HG03045 (cell line): Measurements from ENCODE around the gene TMEM132D.

Experiments used
- ATAC-seq: cut with Tn5 transposase; IDR thresholded peaks from one replicate; pipeline ENCODE4 v1.9.1; 2021; ENCODE audit warnings: mild to moderate bottlenecking, moderate library complexity; ENCODE audit not compliant: unreplicated experiment

The TMEM132D gene

DNA sequence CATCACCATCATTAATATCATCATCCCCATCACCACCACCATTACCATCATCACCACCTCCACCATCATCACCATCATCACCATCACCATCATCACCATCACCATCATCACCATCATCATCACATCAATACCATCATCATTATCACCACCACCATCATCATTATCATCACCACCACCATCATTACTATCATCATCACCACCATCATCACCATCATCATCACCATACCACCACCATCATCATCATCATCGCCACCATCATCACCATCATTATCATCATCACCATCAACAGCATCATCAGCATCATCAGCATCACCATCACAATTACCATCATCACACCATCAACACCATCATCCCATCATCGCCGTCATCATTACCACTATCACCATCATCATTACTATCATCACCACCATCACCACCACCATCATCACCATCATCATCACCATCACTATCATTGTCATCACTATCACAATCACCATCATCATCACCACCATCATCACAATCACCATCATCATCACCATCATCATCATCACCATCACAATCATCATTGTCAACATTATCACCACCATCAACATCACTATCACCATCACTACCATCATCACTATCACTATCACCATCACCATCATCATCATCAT lies 767.0 kb downstream of the TMEM132D start:
- ATAC-seq, result no peak

DNA sequence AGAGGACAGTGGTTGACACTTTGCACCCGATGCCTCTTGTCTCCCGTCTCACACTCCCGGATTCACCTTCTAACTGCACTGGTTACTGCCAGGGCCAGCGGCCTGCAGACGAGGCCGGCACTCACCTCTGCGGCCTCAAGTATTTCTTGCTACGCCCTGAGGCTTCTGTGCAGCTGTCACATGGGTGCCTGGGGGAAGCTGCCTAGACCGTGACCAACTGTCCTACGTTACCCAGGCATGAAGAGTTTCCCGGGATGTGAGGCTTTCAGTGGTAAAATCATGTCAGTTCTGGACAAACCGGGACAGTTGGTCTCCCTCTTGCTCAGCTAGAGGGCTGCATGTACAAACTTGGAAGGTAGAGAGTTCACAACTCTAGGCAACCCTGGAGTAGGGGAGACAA lies 776.1 kb downstream of the TMEM132D start:
- no peak for ATAC-seq

DNA sequence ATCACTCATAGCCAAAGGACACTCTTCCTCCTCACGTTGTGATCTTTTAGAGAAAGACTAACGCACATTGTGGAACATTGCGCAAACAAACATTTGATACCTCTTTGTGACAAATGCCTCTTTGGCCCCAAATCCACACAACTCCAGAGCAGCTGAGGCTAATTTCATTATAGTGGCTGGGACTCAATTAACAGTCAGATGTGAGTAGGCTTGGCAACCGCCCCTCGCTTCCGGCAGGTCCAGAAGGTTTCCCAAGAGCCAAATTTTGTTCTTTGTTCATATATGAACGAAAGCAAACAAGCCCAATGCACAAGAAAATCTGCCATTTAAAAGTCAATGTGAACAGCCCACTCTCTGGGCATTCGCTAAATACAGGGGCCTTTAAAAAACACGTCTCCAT lies 776.6 kb downstream of the TMEM132D start:
- no peak for ATAC-seq

DNA sequence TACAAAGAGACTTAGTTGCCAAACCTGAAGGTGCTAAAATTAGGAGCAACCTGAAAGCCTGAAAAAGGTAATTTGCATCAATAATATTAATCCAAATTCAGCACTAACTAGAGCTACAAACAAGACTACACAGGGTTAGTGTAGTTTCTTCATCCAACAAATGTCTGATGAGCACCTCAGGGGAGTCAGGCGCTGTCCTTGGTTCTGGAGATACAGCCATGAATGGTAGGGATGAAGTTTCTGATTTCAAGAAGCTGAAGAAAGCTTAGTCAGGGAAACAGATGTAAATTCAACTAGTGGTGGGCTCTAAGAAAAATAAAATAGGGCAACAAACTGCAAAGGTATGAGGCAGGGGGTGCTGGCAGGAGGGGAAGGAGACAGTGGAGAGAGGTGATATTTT lies 784.3 kb downstream of the TMEM132D start:
- ATAC-seq, result no peak

DNA sequence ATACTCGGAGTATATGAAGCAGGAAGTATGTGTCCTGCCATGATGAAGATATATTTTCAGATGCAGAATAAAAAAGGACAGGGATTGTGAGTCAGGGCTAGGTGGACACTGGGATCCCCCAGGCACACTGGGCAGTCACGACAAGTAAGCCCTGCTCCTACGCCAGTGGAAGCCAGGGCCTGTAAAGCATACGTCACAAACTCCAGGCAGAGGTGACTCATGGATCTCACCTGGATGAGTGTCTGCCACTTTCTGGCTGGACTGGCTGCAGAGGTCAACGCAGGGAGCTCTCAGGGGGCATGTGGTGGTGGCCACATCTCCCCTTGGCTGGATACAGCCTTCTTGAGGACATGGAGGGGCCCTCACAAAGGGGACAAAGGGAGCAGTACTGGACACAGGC lies 788.3 kb downstream of the TMEM132D start:
- no peak for ATAC-seq

DNA sequence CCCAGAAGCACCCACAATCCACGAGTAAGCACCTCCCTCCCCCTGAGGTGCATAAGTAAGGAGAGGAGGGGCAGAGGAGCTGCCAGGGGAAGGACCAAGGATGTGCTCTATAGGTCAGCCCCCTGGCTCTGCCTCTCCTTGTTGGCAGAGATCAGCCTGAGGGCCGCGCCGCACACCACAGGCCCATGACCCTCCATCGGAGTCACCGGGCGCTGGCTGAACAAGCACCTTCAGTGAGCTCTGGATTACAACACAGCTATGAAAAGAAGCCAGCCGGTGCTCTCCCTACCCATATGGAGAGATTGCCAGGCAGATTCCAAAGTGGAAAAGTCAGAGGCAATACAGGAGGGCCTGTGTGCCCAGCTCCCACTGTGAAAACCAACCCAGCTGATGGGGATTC lies 793.2 kb downstream of the TMEM132D start:
- ATAC-seq, result no peak

DNA sequence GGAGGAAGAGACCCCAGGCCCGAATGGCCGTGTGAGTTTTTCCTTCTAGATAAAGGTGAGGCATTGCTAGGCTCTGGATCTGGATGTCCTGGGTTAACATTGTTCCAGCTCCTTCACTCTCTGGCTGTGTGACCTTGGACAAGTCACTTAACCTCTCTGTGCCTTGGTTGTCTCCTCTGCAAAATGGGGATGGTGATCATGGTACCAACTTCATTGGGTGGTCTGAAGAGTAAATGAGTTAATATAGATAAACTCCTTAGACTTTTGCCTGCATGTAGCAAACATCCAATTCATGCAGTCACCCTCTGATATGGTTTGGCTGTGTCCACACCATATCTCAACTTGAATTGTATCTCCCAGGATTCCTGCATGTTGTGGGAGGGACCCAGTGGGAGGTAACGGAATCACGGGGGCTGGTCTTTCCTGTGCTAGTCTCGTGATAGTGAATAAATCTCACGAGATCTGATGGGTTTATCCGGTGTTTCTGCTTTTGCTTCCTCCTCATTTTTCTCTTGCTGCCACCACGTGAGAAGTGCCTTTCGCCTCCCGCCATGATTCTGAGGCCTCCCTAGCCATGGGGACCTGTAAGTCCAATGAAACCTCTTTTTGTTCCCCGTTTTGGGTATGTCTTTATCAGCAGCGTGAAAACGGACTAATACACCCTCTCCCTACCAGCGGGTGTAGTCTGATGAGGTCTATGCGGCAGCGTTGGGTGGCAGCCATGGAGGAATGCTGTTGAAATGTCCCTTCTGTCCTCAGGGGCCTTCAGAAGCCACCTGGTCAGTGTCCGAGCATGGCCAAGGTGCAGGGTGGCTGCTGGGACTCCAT lies 794.4 kb downstream of the TMEM132D start:
- ATAC-seq, result no peak

DNA sequence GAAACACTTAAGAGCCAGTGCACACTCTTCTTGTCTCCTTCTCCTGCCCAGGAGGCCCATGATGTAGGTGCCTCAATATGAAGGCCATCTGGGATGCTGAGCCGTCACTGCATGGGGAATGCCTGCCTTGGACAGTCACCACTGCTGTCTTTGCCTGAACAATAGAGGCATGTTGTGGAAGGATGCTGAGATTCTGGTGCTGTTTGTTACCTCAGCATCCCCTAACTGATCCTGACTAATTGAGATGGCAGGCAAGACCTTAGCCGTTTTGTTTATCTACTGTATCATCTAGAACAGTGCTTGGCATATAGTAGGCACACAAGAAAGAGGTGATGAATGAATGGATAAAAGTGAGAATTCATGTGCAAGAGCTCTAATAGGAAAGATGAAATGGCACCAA lies 797.1 kb downstream of the TMEM132D start:
- no peak for ATAC-seq

DNA sequence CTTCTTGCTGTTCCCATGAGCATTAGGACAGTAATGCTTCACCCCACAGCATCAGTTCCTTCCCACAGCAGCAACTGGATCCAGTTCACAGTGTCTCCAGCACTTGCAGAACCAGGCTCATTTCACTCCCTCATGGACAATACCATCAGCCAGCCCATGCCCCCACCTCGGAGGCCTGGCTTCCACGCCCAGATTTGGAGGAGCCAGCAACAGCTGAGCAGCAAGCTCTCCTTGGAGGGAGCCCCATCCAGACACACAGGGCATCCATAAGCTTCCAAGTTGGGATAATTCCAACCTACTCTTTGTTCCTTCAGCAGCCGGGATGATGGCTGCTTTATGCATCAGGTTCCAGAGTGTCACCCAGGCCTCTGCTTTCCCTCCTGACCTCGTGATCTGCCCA lies 800.6 kb downstream of the TMEM132D start:
- no peak for ATAC-seq

DNA sequence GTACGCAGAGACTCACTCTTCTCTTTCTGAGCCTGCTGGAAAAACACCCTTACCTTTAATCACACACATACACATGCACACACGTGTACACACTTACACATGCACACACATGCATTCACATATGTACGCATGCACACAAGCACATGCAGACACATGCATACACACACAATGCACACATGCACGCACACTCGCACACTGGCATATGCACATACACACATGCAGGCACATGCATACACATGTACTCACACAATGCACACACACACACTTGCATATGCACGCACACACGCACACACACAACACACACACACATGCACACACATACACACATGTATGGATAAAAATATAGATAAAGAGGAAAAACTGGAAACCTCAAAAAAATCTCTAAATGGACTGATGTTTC lies 801.6 kb downstream of the TMEM132D start:
- no peak for ATAC-seq

DNA sequence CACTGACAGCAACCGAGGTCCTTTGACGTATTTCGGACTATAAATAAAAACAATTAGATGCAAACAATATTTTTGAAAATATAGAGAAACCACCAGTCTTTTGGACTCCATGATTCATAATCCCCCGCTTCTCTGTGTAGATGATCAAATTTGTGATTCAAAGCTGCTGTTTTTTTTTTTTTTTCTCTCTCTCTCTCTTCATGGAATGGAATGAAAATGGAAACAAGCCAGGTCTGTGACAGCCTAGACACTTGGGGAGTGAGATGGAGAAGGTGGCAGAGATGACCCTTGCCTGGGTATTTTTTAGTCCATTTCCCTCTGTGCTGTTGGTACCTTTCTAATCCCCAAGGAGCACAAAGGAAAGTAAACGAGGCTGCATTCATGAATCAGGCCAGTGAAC lies 802.0 kb downstream of the TMEM132D start:
- ATAC-seq, result no peak

DNA sequence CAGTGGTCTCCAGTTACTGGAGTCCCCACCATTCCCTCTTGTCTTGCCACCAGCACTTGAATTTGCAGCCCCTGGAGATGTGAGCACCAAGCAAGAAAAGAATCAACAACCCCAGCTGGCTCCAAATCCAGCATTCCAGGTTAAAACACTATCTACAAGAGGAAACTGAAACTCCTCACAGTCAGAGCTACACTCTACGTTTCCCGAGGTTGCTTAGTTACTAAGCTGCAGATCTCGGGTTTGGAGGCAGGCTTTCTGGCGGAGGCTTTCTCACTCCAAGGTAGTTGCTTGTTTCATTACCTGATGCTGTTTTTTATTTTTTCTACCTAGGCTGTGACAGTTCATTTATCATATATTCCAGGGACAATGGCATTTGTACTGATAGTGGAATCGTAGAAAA lies 802.4 kb downstream of the TMEM132D start:
- no peak for ATAC-seq

DNA sequence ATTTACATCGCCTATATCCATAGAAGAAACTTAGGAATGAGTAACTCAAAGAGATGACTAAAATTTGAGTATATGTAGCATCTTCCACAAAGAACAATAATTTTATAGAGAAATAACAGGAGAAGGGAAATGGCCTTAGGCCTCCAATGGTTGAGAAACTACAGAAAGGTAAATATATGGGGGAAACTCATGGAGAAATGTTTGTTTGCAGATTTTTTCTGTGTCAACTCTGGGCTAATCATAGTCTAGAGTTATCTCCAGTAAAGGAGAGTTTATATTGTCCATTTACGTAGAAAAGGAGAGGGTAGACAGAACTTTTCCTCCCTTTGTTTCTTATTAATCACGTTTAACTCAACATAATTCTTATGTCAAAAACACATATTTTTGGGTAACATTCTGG lies 806.4 kb downstream of the TMEM132D start:
- no peak for ATAC-seq

DNA sequence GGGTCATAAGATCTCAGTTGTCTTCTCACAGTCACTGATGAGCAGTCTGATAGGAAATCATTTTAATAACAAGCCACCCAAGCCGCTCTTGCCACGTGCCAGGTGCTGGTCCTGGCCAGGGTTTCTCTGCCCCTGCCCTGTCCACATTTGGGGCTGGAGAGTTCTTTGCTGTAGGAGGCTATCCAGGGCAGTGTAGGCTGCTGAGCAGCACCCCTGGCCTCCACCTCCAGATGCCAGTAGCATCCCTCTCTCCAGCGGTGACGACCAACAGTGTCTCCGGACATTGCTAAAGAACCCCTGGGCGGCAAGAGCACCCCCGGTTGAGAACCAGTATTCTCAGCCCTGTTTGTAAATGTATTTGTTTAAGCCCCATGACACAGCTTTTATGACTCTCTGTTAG lies 806.9 kb downstream of the TMEM132D start:
- ATAC-seq, result no peak

DNA sequence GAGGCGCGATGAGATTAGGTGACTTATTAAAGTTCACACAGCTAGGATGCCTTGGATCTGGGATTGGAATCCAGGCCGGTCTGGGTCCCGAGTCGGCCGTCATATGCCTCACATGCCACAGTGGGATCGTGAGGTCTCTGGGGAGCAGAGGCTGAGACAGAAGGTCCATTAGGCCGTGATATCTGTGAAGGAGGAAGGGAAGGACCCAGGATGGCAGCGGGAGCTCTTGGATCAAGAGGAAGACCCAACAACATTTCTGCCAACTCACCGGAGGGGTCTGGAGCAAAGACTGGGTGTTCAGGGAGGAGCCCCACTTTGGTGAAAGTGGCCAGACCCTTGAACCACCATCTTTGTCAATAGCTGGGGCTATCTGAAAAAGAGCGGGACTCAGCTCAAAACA lies 807.6 kb downstream of the TMEM132D start:
- ATAC-seq, result no peak

DNA sequence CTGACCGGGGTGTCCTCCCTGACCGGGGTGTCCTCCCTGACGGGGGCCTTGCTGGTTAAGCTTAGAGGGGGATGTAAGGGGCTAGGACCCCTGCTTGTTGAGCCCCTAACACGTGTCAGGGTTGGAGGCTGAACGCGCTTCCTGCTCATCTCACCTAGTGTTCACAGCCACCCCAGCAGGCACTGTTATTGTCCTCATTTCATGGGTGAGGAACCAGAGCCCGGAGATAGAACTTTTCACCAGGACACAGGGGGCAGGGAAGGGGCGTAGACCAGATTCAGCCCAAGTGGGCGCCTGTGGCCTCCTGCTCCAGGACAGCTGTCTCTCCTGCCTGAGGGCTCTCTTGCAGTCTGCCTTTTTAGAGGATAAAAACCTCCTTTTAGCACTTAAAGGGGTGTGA lies 814.2 kb downstream of the TMEM132D start:
- no peak for ATAC-seq

DNA sequence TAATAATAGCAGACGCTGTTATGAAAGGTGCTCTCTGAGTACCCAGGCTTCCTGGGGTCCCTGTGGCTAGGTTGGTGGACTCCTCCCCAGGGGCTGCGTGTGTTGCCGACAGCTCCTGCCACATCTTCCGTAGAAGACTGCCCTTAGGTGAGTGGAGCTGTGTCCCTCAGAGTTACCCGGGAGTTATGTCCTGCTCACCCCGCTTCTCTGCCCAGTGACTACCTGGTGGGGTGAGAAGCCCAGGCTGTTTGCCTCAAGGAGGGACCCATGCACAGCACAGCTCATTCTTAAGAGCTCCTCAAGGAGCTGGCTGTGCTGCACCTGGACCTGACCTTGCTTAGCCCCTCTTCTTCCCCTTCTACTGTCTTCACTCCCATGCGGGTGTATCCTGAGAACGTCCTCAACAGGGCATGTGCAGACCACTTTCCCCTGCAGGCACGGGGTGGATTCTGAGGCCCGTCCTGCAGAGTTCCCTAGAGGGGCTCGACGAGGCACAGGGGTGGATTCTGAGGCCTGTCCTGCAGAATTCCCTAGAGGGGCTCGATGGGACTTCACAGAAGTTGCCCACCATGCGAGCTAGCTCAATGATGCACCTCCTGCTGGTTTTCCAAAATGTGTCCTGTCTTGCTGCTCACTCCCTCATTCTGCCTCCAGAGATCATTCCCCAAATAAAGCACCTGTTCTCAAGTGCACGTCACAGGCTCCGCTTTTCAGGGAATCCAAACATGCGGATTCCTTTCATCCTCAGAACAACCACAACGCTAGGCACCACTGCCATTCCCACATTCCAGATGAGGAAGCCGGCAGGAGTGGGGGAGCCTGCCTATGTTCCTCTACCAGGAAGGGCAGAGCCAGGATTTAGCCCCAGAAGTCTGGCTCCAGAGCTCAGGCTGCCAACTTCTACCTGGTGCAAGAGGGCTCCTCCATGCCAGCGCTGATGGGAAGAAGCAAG lies 818.7 kb downstream of the TMEM132D start:
- ATAC-seq, result no peak

DNA sequence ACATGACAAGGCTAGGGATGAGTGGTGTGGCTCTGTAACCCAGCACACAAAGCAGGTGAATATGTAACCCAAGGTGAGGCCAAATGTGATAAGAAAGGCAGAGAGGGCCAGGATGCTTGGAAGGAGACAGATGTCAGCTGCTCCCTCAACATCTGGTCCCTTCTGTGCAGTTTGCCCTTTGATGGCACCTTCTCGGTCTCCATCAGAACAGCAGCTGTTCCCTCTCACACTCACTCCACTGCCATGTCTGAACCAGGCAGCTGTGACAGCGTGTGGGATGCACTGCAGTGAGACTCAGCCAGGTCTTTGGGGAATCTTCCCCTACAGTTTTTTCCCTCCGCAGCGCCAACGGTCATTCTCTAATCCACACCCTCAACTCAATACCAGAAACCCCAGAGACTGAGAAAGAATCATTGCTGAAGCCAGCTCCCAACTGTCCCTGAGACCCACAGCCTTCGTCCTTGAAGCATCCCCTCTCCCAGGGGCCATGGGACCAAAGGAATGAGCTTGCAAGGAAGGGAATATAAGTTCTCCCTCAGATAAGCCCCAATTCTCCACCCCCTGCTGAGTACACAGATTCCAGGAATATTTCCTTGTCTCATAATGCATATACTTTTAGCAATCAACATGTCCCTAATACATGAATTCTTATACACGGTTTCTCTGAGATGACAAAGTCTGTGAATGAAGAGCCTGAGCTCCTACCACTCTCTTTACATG lies 820.5 kb downstream of the TMEM132D start:
- ATAC-seq, result no peak

DNA sequence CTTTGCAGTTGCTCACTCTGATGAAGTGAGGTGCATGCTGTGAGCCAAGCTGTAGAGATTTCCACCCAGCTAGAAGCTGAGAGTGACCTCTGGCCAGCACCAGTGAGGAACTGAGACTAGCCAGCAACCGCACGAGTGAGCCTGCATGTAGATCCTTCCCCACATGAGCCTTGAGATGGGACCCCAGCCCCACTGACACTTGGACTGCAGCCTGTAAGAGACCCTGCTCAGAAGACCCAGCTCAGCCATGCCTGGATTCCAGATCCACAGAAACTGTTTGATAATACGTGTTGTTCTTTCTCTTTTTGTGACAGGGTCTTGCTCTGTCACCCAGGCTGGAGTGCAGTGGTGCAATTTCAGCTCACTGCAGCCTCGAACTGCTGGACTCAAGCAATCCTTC lies 821.4 kb downstream of the TMEM132D start:
- ATAC-seq, result no peak

DNA sequence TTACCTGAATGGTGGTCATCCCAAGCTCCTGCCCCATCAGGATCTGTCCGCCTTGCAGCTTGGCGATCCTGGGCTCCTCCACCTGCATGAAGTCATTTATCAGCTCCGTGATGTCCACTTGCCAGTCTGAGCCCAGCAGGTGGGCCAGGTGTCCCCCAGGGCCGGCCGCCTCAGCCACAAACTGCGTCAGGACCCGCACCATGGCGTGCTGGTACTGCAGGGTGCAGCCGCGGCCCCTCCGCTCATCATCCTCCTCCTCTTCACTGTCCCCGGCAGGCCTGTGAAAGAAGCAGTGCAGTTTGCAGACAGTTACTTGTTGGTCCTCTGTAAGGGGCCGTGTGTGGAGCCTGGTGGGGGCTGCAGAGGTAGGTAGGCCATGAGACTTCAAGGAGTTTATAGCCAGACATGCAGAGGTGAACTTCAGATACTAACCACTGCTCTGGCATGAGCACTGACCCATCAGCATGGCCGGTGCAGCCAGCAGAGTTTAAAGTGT lies 822.0 kb downstream of the TMEM132D start:
- ATAC-seq, result no peak

DNA sequence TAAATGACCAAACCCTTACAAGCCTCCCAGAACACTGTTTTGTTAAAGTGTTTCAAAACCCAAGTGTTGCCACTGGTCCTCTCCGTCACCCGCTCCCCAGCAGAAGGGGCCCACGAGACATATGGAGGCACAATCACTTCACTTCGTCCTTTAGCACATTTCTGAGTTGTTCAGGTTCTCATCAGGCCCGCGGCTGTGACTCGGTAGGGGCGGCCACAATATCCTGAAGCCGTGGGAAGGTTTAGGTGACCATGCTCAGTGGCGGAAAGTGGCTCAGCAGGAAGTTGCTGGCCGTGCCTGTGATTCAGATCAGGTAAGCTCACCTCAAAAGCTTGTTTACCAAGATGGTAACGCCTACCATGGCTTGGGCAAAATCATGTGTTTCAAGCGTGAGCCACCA lies 823.0 kb downstream of the TMEM132D start:
- no peak for ATAC-seq
